Jurkat, Clone E6-1 (cell line): ENCODE measurements around the gene NDUFA6.
"Not testable (repeated sequence)": the region's sequence is repeated elsewhere in the genome, so short reads cannot be mapped to it uniquely, and the experiment has no call there.

Source experiments
- DNase-seq: peaks from one replicate; pipeline ENCODE4 v3.0.0-alpha.2; 2011; ENCODE audit warnings: low read depth, low spot score
- H3K4me3 ChIP-seq: 2 replicates; pipeline ENCODE4 v1.5.1; 2011; ENCODE audit warnings: mild to moderate bottlenecking, low read length, control low read depth, moderate library complexity

Gene NDUFA6

DNA sequence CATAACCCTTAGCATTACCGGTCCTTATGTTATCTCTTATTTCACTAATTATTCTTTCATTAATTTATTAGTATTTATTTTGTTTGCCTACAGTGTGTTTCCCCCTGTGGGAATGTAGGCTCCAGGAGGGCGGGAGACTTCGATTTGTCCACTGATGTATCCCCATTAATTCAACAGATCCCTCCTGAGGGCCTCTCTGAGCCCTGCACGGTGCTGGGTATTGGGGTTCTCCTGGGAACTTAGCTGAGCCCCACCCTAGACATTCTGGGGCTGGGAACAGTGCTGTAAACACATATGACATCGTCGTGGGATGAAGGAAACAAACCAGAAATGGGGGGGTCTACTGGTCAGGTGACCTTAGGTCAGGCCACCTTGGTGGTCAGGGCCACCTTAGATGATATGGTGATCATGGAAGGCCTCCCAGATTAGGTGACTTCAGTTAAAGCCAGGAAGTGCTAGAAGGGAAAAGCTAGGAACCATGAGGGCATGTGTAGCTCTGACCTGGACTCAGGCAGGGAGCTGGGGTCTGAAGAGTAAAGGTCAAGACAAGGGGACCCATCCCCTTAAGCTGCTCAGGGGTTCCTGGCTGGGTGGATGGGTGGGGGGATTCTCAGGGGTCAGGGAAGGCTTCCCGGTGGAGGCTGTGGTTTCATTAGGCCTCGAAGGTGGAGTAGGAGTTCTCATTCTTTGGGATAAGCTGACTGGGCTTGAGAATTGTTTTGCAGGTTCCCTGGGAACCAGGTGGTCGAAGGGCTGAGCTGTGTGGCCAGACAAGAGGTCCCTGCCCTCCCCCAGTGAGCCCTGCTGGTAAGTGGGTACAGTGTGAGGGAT lies 15.5 kb downstream of the NDUFA6 start:
- DNase-seq, result no peak
- H3K4me3 ChIP-seq, result no peak overlapping the region

- no peak within 1 kb of the TSS for H3K4me3 ChIP-seq
- DNase-seq, result no peak
Observed at GRCh38 chr22:42074132-42074811, 16.3 kb downstream of the NDUFA6 start, which contains the start of gene PHETA2. Gene PHETA2 (plus strand): TSS chr22:42074248. CDS start chr22:42077294, 3,046 bp downstream.

DNA sequence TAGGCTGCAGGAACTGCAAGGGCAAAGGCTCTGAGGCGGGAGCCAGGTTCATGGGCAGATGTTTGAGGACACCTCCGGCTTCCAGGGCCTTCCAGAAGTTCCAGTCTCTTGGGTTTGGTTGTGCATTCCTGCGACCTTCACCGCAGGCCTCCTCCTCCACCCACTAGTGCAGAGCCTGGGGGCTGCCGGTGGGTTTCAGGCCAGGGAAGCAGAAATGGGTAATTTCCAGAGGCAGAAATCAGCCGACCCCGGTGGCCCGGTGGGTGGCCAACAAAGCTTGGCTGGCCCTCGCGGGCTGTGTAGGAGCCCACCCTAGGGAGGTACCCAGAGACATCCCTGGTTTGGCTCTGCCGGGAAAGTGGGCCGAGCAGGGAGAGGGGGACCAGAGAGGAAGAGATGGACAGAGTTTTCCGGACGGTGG lies 16.9 kb downstream of the NDUFA6 start:
- DNase-seq, result no peak
- H3K4me3 ChIP-seq, result no peak overlapping the region

DNA sequence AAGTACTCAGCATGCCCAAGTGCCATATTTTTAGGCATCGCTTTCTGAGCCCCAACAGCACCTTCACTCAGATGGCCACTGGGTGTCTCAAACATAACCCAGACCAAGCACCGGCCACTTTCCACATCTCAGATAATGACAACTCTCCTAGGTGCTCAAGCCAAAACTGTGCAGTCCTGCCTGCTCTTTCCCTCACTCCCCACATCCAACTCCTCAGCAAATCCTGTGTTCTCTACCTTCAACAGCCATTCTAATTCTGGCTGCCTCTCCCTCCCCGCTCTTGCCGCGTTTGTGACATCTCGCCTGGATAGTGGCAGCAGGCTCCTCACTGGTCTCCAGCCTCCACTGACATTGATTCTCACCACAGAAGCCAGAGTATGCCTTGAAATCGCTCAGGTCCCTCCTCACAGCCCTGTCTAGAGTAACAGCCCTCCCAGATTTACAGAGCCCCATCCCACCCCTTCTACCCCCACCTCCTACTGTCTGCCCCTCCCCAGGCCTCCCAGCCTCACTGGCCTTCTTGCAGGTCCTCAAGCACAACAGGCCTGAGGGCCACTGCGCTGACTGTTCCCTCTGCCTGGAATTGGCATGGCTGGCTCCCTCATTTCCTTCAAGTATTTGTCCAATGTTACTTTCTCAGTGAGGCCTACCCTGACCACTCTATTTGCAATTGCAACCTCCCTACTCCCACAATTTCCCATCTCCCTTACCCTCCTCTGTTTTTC lies 17.8 kb downstream of the NDUFA6 start:
- no peak overlapping the region for H3K4me3 ChIP-seq
- DNase-seq, result no peak

GRCh38 chr22:42071508-42071907 lies 19.1 kb downstream of the NDUFA6 start:
- DNase-seq, result not testable (repeated sequence)
- peak overlapping the region; percentile 67 for H3K4me3 ChIP-seq

GRCh38 chr22:42070517-42071422 lies 19.8 kb downstream of the NDUFA6 start, which contains the start of gene NAGA:
Gene NAGA (minus strand): TSS chr22:42070812. CDS start chr22:42070297, 515 bp downstream.
- peak within 1 kb of the TSS; percentile 67 for H3K4me3 ChIP-seq

DNA sequence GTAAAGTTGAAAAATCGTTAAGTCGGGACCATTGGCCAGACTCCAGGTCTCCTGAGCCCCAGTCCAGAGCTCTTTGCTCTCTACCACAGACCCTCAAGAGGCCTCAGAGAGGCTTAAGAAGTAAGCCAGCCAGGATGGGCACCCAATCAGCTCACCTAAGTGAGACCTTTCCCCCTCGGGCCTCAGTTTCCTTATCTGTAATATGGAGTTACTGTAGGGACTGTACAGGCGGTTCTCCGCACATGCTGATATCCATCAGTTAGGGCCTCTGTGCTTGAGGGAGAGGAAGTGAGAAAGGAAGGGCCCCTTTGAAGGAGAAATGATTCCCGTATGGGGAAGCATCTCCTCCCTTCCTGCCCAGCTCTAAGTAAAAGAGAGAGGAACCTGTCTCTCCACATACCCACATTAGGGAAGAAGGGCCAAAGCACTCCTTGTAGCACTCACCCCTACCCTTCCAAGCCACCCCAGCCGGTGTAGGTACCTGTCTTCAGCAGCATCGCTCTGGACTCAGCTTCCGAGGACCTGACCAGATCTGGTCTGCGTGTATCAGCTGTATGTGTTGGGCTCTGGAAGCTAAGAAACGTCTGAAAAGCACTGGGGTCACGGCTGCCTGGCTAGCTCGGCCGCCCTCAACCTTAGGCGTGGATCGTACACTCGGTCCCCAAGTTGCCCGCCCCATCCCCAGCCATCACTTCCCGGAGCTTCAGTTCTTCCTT lies 20.6 kb downstream of the NDUFA6 start:
- peak overlapping the region; percentile 67 for H3K4me3 ChIP-seq
- no peak for DNase-seq

More at GRCh38 chr22:42070517-42071422, 19.8 kb downstream of the NDUFA6 start, which contains the start of gene NAGA:
- peak; percentile 94 for DNase-seq

DNA sequence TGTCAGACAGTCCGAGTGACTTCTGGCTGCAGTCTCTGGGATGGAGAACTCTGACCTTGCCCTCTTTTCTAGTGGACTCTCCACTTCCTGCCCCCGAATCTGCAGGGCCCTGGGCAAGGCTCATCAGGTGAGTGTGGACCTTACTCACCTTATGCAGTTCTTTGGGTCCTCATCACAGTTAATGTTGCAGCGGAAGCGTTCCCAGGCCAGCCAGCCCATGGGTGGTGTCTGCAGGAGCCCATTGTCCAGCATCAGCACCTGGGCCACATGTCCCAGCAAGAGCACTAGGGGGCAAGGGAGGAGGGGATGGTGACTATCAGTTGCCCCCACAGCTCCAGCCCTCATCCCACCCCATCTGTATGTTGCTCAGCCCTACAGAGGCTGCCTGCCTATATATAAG lies 22.3 kb downstream of the NDUFA6 start:
- H3K4me3 ChIP-seq, result no peak overlapping the region
- no peak for DNase-seq

GRCh38 chr22:42067671-42068251 lies 22.8 kb downstream of the NDUFA6 start:
- H3K4me3 ChIP-seq, result no peak overlapping the region
- no peak for DNase-seq

- no peak for DNase-seq
- no peak overlapping the region for H3K4me3 ChIP-seq
Observed at GRCh38 chr22:42066937-42067336, 23.6 kb downstream of the NDUFA6 start.

DNA sequence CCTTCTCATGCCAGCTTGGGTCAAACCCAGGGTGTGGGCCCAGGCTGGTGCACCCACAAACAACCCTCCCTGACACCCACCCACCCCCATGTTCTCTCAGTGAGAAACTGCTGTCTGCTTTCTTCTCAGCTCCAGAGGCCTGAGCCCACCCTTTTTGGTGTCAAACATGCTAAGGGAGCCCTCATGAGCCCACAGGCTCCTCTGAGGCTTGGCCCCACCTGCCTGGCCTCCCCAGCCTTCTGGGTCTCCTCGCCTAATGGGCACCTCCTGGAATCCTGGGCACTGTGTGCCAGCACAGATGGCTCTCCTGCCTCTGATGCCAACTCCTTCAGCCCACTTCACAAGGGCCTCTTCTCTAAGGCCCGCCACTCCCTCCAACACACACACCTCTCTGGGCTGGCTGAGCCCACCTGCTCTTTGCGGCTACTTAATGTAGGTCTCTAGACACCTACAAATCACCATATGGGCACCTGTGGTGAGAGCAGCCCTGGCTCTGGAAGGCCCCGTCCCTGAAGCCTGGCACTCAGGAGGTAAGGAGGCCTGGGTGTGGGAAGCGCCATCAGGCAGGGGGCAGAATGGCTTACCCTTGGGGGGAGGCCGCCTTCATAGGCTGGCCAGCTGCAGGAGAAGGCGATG lies 24.3 kb downstream of the NDUFA6 start:
- no peak for DNase-seq
- H3K4me3 ChIP-seq, result no peak overlapping the region

DNA sequence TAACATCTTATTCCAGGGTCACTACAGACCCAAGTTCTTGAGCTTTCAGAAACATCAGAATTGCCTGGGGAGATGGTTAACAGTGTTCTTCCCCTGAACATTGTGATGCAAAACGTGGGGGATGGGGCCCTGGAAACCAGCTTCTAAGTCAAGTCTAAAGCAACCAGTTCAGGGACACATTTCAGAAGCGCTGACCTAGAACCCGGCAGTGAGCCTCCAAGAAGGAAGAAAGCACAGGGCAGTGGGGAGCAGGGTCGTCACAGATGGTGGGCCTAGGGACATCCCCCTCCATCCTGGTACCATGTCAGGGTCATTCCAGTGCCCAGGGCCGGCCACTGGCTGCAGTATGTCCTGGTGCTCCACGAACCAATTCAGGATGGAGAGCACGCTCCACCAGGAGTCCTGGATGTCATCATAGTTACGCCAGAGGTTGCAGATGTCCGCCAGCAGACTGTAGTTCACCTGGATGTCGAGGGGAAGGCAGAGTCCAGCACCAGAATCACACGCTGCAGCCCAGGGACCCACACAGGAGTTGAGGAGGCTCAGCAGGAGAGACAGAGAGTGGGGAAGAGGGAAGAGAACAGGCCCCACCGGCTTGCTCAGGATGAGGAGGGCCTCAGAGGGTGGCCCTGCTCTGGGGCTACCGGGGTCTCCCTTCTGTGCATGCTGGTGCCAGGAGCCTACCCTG lies 25.0 kb downstream of the NDUFA6 start:
- H3K4me3 ChIP-seq, result no peak overlapping the region
- no peak for DNase-seq

DNA sequence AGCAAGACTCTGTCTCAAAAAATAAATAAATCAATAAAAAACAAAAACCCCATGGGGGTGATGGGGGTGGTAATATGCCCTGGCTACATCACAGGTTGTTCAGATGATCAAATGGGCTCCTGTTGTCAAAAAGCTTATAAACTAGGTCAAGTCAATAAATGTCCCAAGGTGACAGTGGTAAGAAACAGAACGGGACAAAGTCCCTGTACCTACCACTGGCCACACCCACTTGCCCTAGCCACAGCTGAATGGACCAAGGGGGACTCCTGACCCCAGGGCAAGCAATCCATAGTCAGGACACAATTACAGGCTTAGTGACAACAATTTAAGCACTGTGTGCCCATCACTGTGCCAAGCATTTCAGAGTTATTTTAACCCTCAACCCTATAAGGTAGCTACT lies 25.9 kb downstream of the NDUFA6 start:
- DNase-seq, result no peak
- H3K4me3 ChIP-seq, result no peak overlapping the region

GRCh38 chr22:42062506-42063170 lies 27.9 kb downstream of the NDUFA6 start:
- H3K4me3 ChIP-seq, result no peak overlapping the region
- DNase-seq, result no peak

- DNase-seq, result no peak
- H3K4me3 ChIP-seq, result no peak overlapping the region
Observed at GRCh38 chr22:42061041-42061440, 29.5 kb downstream of the NDUFA6 start.

GRCh38 chr22:42060489-42060888 lies 30.1 kb downstream of the NDUFA6 start:
- no peak for DNase-seq

More at GRCh38 chr22:42060489-42060888, 30.1 kb downstream of the NDUFA6 start:
- no peak overlapping the region for H3K4me3 ChIP-seq
